ACHN (cell line): ENCODE measurements around the gene PTPRM.

Source experiments
- DNase-seq: peaks from one replicate; pipeline ENCODE4 v3.0.0-alpha.2; 2015
- in situ Hi-C: cut with HindIII; loops from 2 replicates; pipeline ENCODE4 v1.10.0; 2017; ENCODE audit warnings: low sequenced_read_pairs, low pct_ligation_motif_present, low pct_unique_long_range_greater_than_20kb

The PTPRM gene

GRCh38 chr18:8296886-8297616, 729.9 kb downstream of the PTPRM start:
- in situ Hi-C loops, result no loop called here

GRCh38 chr18:8298186-8298585, 731.1 kb downstream of the PTPRM start:
- in situ Hi-C loops, result no loop called here

More at GRCh38 chr18:8296886-8297616, 729.9 kb downstream of the PTPRM start:
- no peak for DNase-seq

GRCh38 chr18:8299054-8299980, 732.2 kb downstream of the PTPRM start:
- no peak for DNase-seq
- in situ Hi-C loops, result no loop called here

More at GRCh38 chr18:8298186-8298585, 731.1 kb downstream of the PTPRM start:
- no peak for DNase-seq

GRCh38 chr18:8300751-8301410, 733.8 kb downstream of the PTPRM start:
- in situ Hi-C loops, result no loop called here
- DNase-seq, result no peak

- in situ Hi-C loops, result no loop called here
- no peak for DNase-seq
Observed at GRCh38 chr18:8301427-8302172, 734.5 kb downstream of the PTPRM start.

- in situ Hi-C loops, result no loop called here
- DNase-seq, result no peak
Observed at GRCh38 chr18:8303151-8303755, 736.1 kb downstream of the PTPRM start.

GRCh38 chr18:8307960-8308359, 740.8 kb downstream of the PTPRM start:
- in situ Hi-C loops, result no loop called here
- DNase-seq, result no peak

GRCh38 chr18:8313043-8313442, 745.9 kb downstream of the PTPRM start:
- no peak for DNase-seq
- in situ Hi-C loops, result no loop called here

GRCh38 chr18:8314124-8314523, 747.0 kb downstream of the PTPRM start:
- no peak for DNase-seq
- in situ Hi-C loops, result no loop called here

GRCh38 chr18:8319798-8320489, 752.8 kb downstream of the PTPRM start:
- no peak for DNase-seq
- in situ Hi-C loops, result no loop called here

GRCh38 chr18:8322486-8322885, 755.4 kb downstream of the PTPRM start:
- DNase-seq, result no peak
- in situ Hi-C loops, result no loop called here

- in situ Hi-C loops, result no loop called here
- DNase-seq, result no peak
Observed at GRCh38 chr18:8324343-8325065, 757.4 kb downstream of the PTPRM start.

GRCh38 chr18:8326763-8327394, 759.8 kb downstream of the PTPRM start:
- in situ Hi-C loops, result no loop called here
- DNase-seq, result no peak

- DNase-seq, result no peak
- in situ Hi-C loops, result no loop called here
Observed at GRCh38 chr18:8328126-8328525, 761.0 kb downstream of the PTPRM start.

- in situ Hi-C loops, result no loop called here
- no peak for DNase-seq
Observed at GRCh38 chr18:8329186-8329771, 762.2 kb downstream of the PTPRM start.

- in situ Hi-C loops, result no loop called here
- no peak for DNase-seq
Observed at GRCh38 chr18:8330575-8330974, 763.5 kb downstream of the PTPRM start.
